Measurements from ENCODE around the gene TSPAN32.
A peak's percentile ranks its signal among the peaks of the same experiment; 100 is the strongest.
"Not testable (repeated sequence)": the region's sequence is repeated elsewhere in the genome, so short reads cannot be mapped to it uniquely, and the experiment has no call there.

TSPAN32 gene

DNA sequence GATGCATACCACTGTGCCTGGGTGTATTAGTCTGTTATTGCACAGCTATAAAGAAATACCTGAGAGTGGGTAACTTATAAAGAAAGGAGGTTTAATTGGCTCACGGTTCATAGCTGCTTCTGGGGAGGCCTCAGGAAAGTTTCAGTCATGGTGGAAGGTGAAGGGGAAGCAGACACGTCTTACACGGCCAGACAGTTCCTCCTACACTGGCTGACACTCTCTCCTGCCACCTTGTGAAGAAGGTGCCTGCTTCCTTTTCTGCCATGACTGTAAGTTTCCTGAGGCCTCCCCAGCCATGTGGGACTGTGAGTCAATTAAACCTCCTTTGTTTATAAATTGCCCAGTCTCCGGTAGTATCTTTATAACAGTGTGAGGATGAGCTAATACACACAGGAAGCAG lies 41.7 kb downstream of the TSPAN32 start:
- DNase-seq (ENCODE audit: low spot score), result no peak

DNA sequence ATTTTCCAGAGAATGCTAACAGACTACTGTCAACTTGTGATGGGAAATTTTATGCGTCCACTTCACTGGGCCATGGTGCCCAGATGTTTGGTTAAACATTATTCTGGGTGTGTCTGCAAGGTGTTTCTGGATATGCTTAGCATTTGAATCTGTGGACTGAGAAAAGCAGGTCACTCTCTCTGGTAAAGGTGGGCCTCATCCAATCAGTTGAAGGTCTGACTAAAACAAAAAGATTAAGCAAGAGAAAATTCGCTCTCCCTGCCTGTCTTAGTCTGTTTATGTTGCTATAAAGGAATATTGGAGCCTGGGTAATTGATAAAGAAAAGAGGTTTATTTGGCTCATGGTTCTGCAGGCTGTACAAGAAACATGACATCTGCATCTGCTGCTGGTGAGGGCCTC lies 43.2 kb downstream of the TSPAN32 start:
- DNase-seq (ENCODE audit: low spot score), result no peak

DNA sequence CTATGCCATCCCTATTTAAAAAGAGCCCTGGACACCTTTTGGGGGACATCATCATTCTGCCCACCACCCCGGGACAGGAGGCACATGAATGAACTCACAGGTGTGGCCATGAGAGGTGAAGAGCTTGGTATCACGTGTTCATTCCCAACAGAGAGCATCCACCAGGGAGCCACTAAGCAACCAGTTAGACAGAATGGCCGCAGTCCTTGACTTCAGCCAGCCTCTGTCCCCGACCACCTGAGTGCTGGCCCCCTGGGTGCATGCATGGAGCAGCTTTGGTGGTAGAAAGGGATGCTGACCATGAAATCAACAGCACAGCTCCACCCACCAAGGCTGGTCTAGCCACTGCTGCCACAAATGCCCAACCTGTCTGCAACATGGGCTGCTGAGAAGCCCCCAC lies 44.2 kb downstream of the TSPAN32 start:
- DNase-seq (ENCODE audit: low spot score), result no peak

DNA sequence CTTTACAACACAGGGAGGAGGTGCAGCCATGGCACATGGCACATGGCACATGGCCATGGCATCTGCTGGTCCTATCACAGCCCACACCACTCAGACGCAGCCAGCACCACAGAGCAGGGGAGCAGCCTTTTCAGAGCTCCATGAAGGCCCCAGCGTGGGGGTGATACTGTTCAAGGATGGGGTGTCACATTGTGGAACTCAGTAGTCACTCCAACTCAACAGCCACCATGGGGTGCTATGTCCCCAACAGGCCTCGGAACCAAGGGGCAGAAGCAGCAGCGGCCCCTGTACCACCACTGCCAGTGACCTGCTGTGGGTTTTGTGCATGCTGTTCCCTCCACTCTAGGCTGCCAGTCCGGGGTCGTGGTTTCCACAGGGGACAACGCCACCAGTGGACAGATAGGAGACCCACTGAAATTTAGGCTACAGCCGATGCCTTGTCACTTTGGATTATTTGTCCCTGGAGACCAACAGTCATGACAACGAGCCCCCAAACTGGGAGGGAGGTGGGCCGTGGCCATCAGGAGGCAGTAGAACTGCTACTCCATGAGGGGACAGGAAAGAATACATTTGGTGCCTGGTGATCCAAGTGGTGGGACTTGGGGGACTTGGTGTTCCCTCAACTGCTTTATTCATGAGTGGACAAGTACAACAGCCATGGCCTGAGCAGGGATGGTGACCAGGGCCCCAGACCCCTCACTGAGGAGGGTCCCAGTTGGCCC lies 44.9 kb downstream of the TSPAN32 start:
- no peak for DNase-seq (ENCODE audit: low spot score)

DNA sequence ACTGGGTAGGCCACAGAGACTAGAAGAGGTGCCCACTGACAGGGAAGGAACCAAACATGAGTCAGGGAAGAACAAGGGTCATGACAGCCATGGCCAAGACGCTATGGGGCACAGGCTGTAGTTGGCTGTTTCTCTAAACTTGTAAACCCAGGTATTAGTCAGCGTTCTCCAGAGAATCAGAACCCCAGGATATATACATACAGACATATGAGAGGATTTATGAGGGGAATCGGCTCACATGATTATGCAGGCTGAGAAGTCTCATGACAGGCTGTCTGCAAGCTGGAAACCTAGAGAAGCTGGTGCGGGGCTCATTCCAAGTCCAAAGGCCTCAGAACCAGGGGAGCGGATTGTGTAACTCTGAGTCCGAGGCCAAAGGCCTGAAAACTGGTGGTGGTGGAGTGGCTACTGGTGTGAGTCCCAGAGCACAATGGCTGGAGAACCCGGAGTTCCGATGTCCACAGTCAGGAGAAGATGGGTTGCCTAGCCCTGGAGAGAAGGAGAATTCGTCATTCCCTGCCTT lies 45.6 kb downstream of the TSPAN32 start:
- DNase-seq (ENCODE audit: low spot score), result no peak

DNA sequence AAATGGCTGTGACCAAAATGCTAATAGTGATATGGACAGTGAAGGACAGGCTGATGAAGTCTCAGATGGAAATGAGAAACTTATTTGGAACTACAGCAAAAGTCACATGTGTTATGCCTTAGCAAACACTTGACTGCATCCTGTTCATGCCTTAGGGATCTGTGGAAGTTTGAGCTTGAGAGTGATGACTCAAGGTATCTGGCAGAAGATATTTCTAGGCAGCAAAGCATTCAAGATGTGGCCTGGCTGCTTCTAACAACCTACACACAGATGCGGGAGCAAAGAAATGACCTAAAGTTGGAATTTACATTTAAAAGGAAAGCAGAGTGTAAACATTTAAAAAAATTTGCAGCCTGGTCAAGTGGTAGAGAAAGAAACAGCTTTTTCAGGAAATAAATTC lies 47.2 kb downstream of the TSPAN32 start:
- DNase-seq (ENCODE audit: low spot score), result peak; percentile 28

DNA sequence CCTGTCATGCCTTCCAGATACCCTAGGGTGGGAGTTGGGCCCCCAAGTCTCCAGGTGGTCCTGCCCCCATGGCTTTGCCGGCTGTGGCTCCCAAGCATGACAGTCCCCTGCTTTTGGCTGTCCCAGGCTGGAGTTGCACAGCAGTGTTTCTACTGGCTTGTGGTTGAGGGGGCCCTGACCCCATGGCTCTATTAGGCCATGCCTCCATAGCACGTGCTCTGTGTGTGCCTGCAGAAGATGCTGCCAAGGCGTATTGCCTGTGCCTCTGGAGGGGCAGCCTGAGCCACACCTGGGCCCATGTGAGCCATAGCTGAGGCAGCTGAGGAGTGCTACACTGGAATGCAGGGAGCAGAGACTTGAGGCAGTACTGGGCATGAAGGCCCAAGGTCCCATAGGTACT lies 49.9 kb downstream of the TSPAN32 start:
- DNase-seq (ENCODE audit: low spot score), result no peak

DNA sequence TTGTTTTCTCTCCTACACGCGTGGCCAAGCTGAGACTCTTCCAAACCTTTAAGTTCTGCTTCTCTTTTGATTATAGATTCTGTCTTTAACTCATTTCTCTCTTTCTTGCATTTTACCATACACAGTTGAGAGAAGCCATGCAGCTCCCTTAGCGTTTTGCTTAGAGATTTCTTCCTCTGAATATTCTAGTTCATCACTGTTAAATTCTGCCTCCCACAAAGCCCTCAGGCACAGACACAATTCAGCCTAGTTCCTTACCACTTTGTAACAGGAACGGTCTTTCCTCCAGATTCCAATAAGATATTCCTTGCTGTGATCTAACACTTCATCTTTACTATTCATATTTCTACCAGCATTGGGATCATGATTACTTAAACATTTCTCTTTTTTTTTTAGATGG lies 50.6 kb downstream of the TSPAN32 start:
- no peak for DNase-seq (ENCODE audit: low spot score)

DNA sequence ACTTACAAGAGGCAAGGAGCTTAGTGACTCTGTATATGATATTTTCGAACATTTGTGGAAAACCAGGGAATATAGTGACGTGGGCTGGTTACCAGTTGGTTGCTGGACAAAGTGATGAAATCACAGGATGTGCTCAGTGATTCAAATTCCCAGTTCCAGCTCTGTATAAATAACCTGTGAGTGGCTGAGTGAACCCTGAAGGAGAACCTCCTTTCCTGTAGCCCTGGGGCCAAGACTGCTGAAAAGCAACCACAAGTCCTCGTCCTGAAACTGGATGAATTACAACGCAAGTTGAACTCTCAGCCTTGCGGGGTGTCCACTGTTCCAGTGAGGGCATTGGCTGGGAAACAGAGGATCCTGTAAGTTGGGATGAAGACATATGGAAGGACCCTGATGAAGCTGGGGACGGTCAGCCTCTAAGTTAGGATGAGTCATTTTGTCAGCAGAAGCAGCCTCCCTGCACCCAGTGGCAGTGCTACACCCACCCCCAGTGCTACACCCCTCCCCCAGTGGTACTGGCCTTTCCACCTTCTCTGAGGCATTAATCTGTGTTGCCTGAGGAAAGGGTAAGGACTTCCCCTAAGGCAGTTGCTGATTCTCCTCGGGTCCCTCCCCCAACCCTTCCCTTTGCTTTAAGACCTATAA lies 53.3 kb downstream of the TSPAN32 start:
- DNase-seq (ENCODE audit: low spot score), result no peak

DNA sequence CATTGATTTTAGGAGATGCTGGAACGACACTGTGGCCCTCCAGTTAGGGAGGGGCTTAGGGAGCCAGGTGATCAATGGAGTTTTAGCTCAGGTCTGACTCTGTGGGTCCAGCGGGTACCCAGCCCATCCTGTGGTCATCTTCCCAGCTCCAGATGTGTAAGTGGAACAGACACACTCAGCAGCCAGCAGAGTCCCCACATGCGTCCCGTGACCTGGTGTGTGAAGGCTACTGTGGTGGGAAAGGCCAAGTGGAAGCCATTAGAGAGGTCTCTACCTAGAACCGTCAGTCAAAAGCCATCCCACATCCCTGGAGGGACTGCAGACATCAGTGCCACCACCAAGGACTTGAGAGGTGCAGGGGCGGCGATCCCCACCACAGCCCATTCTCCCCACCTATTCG lies 55.4 kb downstream of the TSPAN32 start:
- no peak for DNase-seq (ENCODE audit: low spot score)

DNA sequence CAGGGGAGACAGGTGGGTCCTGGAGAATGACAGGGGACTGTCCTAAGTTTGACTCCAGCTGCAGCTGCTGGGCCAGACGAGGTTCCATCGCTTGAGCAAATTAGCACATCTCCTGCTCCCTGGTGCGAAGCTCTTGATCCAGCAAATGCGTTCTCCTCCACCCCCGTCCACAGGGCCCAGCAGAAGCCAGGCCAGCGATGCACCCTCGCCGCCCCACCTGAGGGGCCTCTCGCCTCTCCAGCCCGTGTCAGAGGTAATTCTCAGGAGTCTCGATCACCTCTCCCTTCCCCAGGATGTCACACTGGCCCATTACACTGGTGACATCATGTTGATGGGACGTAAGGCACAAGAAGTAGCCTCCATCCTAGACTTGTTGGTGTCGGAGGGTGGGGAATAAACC lies 55.8 kb downstream of the TSPAN32 start:
- not testable (repeated sequence) for DNase-seq (ENCODE audit: low spot score)

DNA sequence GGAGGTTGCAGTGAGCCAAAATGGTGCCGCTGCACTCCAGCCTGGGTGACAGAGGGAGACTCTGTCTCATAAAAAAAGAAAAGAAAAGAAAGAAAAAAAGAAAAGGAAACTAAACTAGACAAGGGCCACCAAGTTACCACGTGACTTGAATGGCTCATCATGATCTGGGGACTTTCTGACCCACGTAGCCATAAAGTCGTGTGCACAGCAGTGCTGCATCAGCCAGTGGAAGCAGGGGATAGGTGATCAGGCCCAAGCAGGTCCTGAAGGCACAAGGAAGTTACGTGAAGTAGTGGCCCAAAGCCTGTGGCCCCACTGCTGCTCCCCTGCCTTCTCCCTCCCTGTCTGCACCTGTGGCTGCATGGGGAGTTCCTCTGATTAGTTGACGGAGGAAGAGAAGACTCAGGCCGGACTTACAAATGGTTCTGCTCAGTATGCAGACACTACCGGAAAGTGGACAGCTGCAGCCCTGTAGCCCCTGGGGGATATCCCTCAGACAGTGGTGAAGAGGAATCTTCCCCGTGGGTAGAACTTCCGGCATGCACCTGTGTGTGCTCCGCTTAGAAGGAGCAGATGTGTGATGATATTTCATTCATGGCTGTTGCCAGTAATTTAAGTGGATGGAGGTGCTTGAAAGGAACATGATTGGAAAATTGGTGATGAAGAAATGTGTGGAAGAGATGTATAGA lies 57.1 kb downstream of the TSPAN32 start:
- DNase-seq (ENCODE audit: low spot score), result no peak

DNA sequence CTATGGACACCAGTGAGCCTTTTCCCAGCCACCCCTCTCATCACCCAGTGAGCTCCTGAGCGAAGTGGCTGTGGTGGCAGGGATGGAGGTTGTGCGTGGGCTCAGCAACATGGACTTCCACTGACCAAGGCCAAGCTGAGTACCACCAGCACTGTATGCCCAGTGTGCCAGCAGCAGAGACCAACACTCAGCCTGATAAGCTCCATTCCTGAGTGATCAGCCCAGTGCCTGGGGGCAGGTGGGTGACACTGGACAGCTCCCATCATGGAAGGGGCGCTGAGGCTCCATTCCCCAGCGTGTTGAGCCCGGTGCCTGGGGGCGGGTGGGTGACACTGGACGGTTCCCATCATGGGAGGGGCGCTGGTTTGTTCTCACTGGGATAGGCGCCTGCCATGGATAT lies 57.7 kb downstream of the TSPAN32 start:
- no peak for DNase-seq (ENCODE audit: low spot score)

DNA sequence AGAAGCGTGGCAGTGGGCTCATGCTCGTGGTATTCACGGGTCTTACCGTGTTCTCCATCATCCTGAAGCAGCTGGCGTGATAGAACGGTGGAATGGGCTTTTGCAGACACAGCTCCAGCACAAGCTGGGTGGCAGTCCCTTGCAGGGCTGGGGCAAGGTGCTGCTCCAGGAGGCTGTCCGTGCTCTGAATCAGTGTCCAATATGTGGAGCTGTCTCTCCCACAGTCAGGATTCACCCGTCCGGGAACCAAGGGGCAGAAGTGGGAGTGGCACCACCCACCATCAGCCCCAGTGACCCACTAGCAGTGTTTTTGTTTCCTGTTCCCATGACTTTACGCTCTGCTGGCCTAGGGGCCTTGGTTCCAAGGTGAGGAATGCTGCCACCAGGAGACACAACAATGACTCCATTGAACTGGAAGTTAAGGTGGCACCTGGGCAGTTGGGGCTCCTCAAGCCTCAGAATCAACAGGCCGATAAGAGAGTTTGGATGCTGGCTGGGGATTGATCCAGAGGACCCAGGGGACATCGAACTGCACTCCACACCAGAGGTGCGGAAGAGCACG lies 58.3 kb downstream of the TSPAN32 start:
- peak; percentile 26 for DNase-seq (ENCODE audit: low spot score)

DNA sequence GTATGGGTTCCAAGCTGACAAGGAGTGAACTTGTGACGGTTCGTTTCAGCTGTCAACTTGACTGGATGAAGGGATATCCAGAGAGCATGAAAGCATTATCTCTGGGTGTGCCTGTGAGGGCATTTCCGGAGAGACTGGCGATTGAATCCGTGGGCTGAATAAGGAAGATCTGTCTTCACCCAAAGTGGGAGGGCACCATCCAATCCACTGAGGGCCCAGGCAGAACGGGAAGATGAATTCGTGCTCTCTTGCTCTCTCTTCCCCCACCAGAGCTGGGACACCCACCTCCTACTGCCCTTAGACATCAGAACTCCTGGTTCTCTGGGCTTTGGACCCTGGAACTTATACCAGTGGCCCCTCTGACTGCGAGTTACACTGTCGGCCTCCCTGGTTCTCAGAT lies 59.8 kb downstream of the TSPAN32 start:
- DNase-seq (ENCODE audit: low spot score), result no peak

DNA sequence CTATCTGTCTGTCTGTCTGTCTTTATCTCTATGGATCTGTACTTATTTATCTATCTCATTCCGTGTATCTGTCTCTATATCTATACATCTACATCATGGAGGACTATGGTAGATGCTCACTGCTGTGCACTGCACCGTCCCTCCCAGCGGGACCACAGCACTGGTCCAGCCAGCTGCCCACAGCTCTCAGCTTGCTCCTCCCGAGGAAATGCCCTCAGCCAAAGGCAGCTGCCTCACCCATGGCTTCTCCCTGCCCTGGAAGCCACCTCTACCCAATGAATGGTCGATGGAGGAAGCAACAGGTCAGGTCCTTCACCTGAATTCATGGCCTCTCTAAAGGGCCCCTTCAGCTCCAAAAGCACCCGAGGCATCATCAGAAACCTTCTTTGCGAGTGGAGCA lies 60.6 kb downstream of the TSPAN32 start:
- no peak for DNase-seq (ENCODE audit: low spot score)

DNA sequence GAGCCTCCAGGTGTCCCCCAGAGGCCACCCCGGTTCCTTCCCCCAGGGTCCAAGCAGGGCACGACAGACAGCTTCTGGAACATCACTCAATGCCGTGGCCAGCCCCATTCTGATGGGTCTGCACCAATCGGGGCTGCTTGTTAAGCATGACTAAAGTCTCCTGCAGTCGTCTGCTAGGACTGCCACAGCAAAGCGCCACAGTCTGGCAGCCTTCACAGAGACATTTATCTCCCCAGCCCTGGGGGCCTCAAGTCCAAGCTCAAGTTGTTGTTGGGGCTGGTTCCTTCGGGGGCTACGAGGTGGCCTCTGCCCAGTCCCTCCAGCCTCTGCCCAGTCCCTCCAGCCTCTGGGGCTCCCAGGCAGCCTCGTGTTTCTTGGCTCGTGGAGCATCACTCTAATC lies 61.3 kb downstream of the TSPAN32 start:
- DNase-seq (ENCODE audit: low spot score), result no peak

DNA sequence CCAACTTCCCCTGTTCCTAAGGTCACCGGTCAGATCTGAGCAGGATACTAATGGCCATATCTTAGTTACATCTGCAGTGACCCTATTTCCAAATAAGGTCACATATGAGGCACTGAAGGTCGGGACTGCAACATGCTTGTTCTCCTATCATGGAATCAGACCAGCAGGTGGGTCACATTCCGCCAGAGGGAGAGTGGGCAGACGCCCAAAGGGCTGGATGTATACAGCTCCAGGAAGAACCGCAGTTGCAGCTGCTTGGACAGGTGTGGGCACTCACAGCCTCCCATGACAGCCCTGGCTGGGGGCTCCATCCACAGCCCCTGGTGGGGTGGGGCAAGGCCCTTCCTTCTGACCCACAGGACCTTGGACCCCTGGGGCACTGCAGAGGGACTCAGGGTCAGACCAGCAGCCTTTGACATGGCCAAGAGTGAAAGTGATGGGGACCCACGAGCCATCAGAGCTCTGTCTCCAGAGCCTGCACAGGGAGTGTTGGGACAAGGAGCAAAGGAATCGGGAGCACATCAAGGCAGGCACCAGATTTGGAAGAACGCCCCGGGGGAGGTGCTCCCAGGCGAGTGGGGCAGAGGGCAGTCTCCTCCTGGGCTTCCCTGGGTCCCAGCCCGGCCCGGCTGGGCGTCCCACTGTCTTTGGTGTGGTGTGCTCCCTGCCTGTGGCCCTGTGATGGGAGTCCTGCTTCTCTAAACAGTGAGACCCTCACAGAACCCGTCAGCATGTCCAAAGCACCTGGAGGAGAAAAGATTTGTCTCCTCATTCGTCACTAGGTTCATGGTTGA lies 62.0 kb downstream of the TSPAN32 start:
- no peak for DNase-seq (ENCODE audit: low spot score)

DNA sequence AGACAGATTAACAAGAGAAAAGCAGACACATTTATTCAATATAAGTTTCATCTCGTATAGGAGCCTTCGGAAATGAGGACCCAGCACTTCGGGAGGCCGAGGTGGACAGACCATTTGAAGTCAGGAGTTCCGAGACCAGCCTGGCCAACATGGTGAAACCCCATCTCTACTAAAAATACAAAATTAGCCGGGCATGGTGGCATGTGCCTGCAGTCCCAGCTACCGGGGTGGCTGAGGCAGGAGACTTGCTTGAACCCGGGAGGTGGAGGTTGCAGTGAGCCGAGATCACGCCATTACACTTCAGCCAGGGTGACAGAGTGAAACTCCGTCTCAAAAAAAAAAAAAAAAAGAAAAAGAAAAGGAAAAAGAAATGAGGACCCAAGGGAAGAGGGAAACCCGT lies 62.6 kb downstream of the TSPAN32 start:
- DNase-seq (ENCODE audit: low spot score), result not testable (repeated sequence)

DNA sequence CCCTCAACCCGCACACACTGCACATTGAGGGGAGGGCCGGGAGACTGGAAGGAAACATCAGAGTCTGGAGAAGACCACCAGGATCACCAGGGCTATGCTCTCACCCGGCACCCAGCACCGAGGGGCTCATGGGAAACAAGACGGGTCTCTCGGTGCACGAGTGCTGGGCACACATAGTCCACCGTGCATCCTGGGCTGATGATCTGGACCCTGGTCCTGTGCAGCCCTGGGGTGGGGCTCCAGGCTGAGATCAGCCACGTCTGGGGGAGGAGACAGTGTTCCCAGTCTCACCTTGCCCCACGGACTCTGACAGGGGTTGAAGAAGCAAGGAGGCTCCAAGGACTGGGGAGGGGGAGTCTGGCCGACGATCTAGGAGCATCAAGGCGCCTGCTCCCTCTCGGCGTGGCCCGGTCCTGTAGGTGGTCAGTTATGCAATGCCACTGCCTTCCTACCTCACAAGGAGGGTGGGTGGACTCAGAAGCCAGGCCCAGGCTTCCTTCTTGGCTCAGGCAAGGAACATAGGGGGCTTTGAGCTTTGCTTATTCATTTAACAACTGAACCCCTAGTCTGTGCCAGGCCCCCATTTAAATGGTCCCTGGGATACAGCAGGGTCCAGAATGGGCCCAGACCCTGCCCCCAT lies 63.9 kb downstream of the TSPAN32 start:
- no peak for DNase-seq (ENCODE audit: low spot score)

DNA sequence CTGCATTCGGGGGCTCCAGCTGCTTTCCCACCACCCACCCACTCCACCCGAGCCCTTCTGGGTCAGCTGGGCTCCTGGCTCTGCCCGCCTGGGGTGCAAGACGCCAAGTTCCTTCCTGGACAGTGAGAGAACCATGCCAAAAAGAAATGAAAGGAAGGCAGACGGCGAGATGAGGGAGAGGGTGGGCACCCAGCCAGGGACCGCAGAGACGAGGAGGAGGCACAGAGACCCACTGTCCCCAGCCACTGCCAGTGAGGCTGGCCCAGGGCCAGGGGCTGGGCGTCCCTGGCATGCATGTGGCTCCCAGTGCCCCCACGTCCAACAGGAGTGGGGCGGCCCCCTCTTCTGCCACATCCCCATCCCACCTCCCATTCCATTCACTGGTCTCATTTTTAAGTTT lies 64.5 kb downstream of the TSPAN32 start:
- no peak for DNase-seq (ENCODE audit: low spot score)

DNA sequence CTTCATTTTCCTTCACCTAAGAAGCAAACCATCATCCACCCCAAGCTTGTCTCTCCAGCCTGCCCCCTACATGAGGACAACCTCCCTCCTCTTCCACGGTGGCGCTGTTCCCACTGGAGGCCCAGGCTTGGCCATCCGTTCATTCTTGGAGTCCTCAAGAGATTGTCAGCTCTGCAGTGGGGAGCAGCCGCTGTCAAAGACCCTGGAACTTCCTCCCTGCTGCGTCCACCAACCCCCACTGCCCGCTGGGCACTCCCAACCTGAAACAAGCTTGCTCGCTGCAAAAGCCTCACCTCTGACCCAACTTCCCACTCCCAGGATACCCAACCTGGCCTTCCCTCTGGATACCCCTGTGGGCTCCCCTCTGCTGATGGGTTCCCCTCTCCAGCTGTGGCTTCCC lies 64.9 kb downstream of the TSPAN32 start:
- DNase-seq (ENCODE audit: low spot score), result no peak
